Measurements from ENCODE around the gene CLSTN2.

- TF ChIP-seq, protein P1, sequence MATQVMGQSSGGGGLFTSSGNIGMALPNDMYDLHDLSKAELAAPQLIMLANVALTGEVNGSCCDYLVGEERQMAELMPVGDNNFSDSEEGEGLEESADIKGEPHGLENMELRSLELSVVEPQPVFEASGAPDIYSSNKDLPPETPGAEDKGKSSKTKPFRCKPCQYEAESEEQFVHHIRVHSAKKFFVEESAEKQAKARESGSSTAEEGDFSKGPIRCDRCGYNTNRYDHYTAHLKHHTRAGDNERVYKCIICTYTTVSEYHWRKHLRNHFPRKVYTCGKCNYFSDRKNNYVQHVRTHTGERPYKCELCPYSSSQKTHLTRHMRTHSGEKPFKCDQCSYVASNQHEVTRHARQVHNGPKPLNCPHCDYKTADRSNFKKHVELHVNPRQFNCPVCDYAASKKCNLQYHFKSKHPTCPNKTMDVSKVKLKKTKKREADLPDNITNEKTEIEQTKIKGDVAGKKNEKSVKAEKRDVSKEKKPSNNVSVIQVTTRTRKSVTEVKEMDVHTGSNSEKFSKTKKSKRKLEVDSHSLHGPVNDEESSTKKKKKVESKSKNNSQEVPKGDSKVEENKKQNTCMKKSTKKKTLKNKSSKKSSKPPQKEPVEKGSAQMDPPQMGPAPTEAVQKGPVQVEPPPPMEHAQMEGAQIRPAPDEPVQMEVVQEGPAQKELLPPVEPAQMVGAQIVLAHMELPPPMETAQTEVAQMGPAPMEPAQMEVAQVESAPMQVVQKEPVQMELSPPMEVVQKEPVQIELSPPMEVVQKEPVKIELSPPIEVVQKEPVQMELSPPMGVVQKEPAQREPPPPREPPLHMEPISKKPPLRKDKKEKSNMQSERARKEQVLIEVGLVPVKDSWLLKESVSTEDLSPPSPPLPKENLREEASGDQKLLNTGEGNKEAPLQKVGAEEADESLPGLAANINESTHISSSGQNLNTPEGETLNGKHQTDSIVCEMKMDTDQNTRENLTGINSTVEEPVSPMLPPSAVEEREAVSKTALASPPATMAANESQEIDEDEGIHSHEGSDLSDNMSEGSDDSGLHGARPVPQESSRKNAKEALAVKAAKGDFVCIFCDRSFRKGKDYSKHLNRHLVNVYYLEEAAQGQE (IDR thresholded peaks at IDR 0.05; ENCODE audit: insufficient read depth in 1 of 2, low read depth in 2 of 2, low read length in 2 of 2) = no peak
- TF ChIP-seq POLR2AphosphoS5 (IDR thresholded peaks at IDR 0.05; ENCODE audit: low read depth, low read length) (no peak), TAF1 (IDR thresholded peaks at IDR 0.05; ENCODE audit: borderline replicate concordance, insufficient read depth, low read length) (no peak), SIN3A (IDR thresholded peaks at IDR 0.05; ENCODE audit: borderline replicate concordance, insufficient read depth, low read length) (no peak), FOXP2 (optimal IDR thresholded peaks at IDR 0.05; ENCODE audit: borderline replicate concordance, extremely low read depth, extremely low read length, insufficient read depth) (no peak)
These were observed 11.0 kb downstream of the CLSTN2 start for GRCh38 chr3:139945942-139946341.
